ENCODE results near the gene TERB1.

TERB1 gene

DNA sequence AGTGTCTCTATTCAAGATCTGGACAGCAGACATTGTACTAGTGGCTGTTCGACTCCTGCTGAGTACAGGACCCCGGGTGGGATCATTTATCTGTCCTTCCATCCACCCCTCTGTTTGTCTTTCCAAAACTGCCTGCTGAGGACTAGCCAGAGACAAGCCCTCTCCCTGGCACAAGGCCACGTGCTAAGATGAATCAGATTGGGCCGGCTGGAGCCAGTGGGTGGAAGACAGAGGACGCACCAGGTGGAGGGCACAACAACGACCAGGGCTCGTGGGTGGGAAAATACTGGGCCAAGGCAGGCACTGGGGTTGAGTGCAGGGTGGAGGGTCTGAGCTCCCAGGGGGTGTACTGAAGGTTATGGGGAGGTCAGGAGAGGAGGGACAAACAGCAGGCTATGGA is 41.4 kb upstream of the TERB1 start:
- Histone ChIP-seq H3K9me3 (ENCODE audit: control insufficient read depth, insufficient read depth, low read length) (no peaks in the 10 kb centered on the region), H3K4me1 (ENCODE audit: insufficient read depth, low read length) (no peaks in the 10 kb centered on the region; the same call in 1 of the 2 replicates), H3K9ac (ENCODE audit: low read depth, low read length) (no peak overlapping the region), H3K36me3 (ENCODE audit: insufficient read depth, low read length) (no peaks in the 10 kb centered on the region)

DNA sequence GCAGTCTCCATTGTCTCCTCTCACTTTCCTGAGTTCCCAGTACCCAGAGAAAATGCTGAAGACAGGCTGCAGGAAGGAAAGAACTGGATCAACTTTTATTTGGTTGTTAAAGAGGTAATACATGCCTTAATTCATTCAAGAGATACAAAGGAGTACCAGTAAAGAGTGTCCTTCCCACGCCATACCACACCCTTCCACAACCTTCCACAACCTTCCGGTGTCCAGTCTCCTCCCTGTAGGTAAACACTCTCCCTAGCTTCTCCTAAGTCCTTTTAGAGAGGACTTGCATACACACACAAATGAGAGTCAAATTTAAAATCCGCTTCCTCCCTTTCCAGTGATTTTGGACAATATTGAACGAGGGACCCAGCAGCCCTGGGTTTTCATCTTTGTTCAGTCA is 40.0 kb upstream of the TERB1 start:
- H3K9ac ChIP-seq (ENCODE audit: low read depth, low read length): no peak overlapping the region
- no peaks in the 10 kb centered on the region for H3K9me3 ChIP-seq (ENCODE audit: control insufficient read depth, insufficient read depth, low read length)
- H3K36me3 ChIP-seq (ENCODE audit: insufficient read depth, low read length): no peaks in the 10 kb centered on the region
- no peaks in the 10 kb centered on the region; the same call in 1 of the 2 replicates for H3K4me1 ChIP-seq (ENCODE audit: insufficient read depth, low read length)

- Histone ChIP-seq H3K9me3 (ENCODE audit: control insufficient read depth, insufficient read depth, low read length) (no peaks in the 10 kb centered on the region), H3K4me1 (ENCODE audit: insufficient read depth, low read length) (no peaks in the 10 kb centered on the region; the same call in 1 of the 2 replicates), H3K9ac (ENCODE audit: low read depth, low read length) (no peak overlapping the region), H3K36me3 (ENCODE audit: insufficient read depth, low read length) (no peaks in the 10 kb centered on the region)
Observed at GRCh38 chr16:66840883-66841282, 39.5 kb upstream of the TERB1 start.

GRCh38 chr16:66834746-66835145 is 33.4 kb upstream of the TERB1 start:
- no peaks in the 10 kb centered on the region for H3K4me1 ChIP-seq (ENCODE audit: insufficient read depth, low read length)
- no peaks in the 10 kb centered on the region for H3K9me3 ChIP-seq (ENCODE audit: control insufficient read depth, insufficient read depth, low read length)
- H3K36me3 ChIP-seq (ENCODE audit: insufficient read depth, low read length): no peaks in the 10 kb centered on the region
- H3K9ac ChIP-seq (ENCODE audit: low read depth, low read length): no peak overlapping the region

DNA sequence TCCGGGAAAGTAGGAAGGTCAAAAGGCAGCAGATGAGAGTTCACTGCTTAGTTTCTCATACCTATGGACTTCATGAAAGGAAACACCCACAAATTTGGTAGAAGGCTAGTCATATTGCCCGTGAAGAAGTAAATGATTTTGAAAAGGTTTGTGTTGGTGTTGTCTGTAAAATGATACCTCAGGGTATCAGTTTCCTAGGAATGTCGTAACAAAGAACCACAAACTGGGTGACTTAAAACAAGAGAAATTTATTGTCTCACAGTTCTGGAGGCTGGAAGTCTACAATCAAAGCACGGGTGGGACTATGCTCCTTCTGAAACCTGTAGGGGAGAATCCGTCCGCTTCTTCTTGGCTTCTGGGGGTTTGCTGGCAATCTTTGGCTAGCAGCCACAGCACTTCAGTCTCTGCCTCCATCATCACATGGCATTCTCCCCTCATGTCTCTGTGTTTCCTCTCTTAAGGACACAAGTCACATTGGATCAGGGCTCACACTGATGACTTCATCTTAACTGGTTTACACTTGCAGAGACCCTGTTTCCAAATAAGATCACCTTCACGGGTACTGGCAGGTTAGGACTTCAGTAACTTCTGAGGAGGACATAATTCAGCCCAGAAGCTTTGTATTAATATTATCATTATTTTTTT is 31.4 kb upstream of the TERB1 start:
- H3K36me3 ChIP-seq (ENCODE audit: insufficient read depth, low read length): no peaks in the 10 kb centered on the region
- peaks cover 8% of the 10 kb centered on the region; the same call in 1 of the 2 replicates for H3K4me1 ChIP-seq (ENCODE audit: insufficient read depth, low read length)
- H3K9me3 ChIP-seq (ENCODE audit: control insufficient read depth, insufficient read depth, low read length): no peaks in the 10 kb centered on the region
- H3K9ac ChIP-seq (ENCODE audit: low read depth, low read length): no peak overlapping the region

GRCh38 chr16:66832190-66832589 is 30.8 kb upstream of the TERB1 start:
- Histone ChIP-seq H3K9me3 (ENCODE audit: control insufficient read depth, insufficient read depth, low read length) (no peaks in the 10 kb centered on the region), H3K9ac (ENCODE audit: low read depth, low read length) (no peak overlapping the region), H3K36me3 (ENCODE audit: insufficient read depth, low read length) (no peaks in the 10 kb centered on the region), H3K4me1 (ENCODE audit: insufficient read depth, low read length) (peaks cover 8% of the 10 kb centered on the region; the same call in 1 of the 2 replicates)

DNA sequence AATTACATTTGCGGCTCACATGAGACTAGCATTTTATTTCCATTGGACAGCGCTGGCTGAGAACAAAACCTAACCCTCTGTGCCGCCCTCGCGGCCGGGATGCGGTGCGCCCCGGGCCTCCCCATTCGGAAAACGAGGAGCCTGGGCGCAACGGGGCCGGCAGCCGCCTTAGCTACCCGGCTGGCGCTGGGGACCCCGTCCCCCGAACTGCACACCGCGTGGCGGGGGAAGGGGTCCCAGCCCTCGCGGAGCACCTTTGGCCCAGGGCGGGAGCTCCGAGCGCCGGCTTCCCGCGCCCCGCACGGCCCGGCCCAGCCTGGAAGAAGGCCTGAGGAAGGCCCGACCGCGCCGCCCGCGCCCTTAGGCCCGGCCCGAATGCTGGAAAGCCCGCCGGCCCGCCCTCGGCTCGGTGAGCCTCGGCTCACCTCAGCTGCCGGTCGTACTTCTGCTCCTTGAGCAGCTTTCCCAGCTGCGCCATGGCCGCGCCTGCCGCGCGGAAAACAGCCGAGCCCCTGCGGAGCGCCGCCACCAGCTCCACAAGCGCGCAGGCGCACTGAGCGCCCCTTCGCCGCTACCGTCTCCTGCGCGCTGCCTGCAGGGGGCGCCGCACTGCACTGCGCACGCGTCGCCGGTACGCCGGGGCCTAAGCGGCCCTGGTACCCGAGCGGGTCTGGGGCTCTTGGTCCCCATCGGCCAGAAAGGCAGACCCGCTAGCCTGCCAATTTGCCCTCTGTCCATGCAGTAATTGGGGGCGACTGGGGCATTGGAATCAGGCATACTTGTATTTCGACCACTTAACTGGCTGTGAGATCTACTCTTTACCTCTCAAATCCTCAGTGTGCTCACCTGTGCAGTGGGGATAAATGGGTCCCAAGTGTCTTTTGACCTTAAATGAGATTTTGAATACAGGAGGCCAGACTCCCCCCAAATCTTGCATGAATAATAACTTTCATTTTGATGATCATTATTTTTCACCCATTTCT is 29.3 kb upstream of the TERB1 start, which contains the start of gene NAE1:
TSS of gene NAE1 (minus strand) at position 555 of the 983 bp plus-strand sequence. CDS start at position 478, 77 bp downstream.
- peak within 1 kb of the TSS; percentile 93 for H3K9ac ChIP-seq (ENCODE audit: low read depth, low read length)
- no peaks in the 10 kb centered on the region; the same call in 1 of the 2 replicates for H3K36me3 ChIP-seq (ENCODE audit: insufficient read depth, low read length)
- no peaks in the 10 kb centered on the region for H3K9me3 ChIP-seq (ENCODE audit: control insufficient read depth, insufficient read depth, low read length)
- H3K4me1 ChIP-seq (ENCODE audit: insufficient read depth, low read length): peaks cover 8% of the 10 kb centered on the region; the same call in 1 of the 2 replicates

GRCh38 chr16:66824006-66824405 is 22.6 kb upstream of the TERB1 start:
- Histone ChIP-seq H3K9ac (ENCODE audit: low read depth, low read length) (no peak overlapping the region), H3K4me1 (ENCODE audit: insufficient read depth, low read length) (peaks cover 2% of the 10 kb centered on the region; the same call in 1 of the 2 replicates), H3K9me3 (ENCODE audit: control insufficient read depth, insufficient read depth, low read length) (no peaks in the 10 kb centered on the region), H3K36me3 (ENCODE audit: insufficient read depth, low read length) (peaks cover 10% of the 10 kb centered on the region)

- H3K36me3 ChIP-seq (ENCODE audit: insufficient read depth, low read length): peaks cover 15% of the 10 kb centered on the region
- no peaks in the 10 kb centered on the region for H3K9me3 ChIP-seq (ENCODE audit: control insufficient read depth, insufficient read depth, low read length)
- H3K9ac ChIP-seq (ENCODE audit: low read depth, low read length): no peak overlapping the region
- no peaks in the 10 kb centered on the region for H3K4me1 ChIP-seq (ENCODE audit: insufficient read depth, low read length)
Observed at GRCh38 chr16:66814734-66815133, 13.3 kb upstream of the TERB1 start.

DNA sequence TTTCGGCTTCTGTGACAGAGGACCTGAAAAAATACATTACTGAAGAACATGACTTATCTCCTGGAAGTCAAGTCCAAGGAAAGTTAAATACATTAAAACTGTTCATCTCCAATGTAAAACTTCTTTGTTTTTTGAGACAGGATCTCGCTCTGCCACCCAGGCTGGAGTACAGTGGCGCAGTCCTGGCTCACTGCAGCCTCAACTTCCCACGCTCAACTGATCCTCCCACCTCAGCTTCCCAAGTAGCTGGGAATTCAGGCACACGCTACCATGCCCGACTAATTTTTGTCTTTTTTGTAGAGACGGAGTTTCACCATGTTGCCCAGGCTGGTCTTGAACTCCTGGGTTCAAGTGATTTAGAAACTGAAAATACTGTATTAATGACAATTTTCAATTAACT is 9.7 kb upstream of the TERB1 start:
- Histone ChIP-seq H3K9ac (ENCODE audit: low read depth, low read length) (no peak overlapping the region), H3K4me1 (ENCODE audit: insufficient read depth, low read length) (no peaks in the 10 kb centered on the region), H3K36me3 (ENCODE audit: insufficient read depth, low read length) (peaks cover 16% of the 10 kb centered on the region), H3K9me3 (ENCODE audit: control insufficient read depth, insufficient read depth, low read length) (no peaks in the 10 kb centered on the region)

DNA sequence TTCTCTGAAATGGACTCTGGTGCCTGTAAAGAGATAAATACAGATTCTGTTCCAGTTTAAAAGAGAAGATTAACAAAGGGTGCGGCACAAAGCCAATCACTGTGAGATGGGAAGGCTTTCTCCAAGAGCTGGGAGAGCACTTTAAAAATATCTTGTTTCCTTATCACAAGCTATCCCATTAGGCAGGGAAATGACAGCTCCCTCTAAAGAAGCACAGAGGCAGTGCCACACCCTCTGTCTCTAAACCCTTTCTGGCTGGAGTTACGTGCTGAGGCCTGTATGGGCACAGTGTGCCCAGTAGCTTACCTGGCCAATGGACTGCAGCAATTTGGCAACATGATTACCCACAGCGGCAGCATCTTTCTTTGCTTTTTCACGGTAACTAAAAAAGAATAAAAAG is 9.0 kb upstream of the TERB1 start:
- no peak overlapping the region for H3K9ac ChIP-seq (ENCODE audit: low read depth, low read length)
- H3K4me1 ChIP-seq (ENCODE audit: insufficient read depth, low read length): no peaks in the 10 kb centered on the region
- H3K9me3 ChIP-seq (ENCODE audit: control insufficient read depth, insufficient read depth, low read length): no peaks in the 10 kb centered on the region
- peaks cover 18% of the 10 kb centered on the region for H3K36me3 ChIP-seq (ENCODE audit: insufficient read depth, low read length)

DNA sequence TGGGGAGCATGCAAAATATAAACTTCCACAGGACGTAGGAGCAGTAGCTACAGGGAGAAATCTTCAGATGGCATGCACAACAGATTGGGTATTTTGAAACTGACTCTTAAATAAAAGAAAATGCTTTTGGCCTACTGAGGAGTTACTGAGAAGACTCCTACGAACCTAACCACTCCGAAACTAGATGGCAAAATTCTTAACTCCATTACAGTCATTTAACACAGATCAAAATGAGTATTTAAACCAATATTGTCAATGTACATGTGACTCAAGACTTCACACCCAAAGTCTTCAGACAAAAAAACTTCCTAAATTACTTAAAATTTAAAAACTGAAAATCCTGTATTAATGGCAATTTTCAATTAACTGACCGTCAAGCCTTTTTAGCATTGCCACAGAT is 8.4 kb upstream of the TERB1 start:
- Histone ChIP-seq H3K9ac (ENCODE audit: low read depth, low read length) (no peak overlapping the region), H3K9me3 (ENCODE audit: control insufficient read depth, insufficient read depth, low read length) (no peaks in the 10 kb centered on the region), H3K4me1 (ENCODE audit: insufficient read depth, low read length) (no peaks in the 10 kb centered on the region), H3K36me3 (ENCODE audit: insufficient read depth, low read length) (peaks cover 18% of the 10 kb centered on the region)

DNA sequence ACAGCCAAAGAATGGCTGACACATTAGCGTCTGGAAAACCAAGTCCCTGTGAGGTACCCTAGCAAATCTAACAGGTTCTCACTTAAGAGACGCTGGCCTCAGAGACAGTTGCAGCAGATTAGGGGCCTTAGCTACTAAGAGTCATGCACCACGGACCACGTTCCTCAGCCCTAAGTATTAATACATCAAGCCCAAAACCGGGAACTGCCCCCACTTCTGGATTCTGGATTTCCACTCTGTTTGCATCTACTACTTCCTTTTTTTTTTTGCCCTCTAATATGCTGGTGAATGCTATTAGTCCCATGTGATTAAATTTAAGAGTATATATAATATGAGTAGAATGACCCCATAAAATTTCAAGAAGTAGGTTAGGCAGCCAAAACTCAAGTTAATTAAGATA is 775 bp upstream of the TERB1 start:
- Histone ChIP-seq H3K9ac (ENCODE audit: low read depth, low read length) (no peak overlapping the region), H3K4me1 (ENCODE audit: insufficient read depth, low read length) (no peaks in the 10 kb centered on the region), H3K36me3 (ENCODE audit: insufficient read depth, low read length) (peaks cover 5% of the 10 kb centered on the region), H3K9me3 (ENCODE audit: control insufficient read depth, insufficient read depth, low read length) (no peaks in the 10 kb centered on the region)

GRCh38 chr16:66800856-66801255 is 528 bp downstream of the TERB1 start:
- Histone ChIP-seq H3K9me3 (ENCODE audit: control insufficient read depth, insufficient read depth, low read length) (no peaks in the 10 kb centered on the region), H3K9ac (ENCODE audit: low read depth, low read length) (no peak overlapping the region), H3K4me1 (ENCODE audit: insufficient read depth, low read length) (no peaks in the 10 kb centered on the region), H3K36me3 (ENCODE audit: insufficient read depth, low read length) (peaks cover 5% of the 10 kb centered on the region)

Data from ES-I3 (cell line).